HG02798 (cell line): ENCODE data around the gene OPA3.

Experiments used
- ATAC-seq: cut with Tn5 transposase; IDR thresholded peaks from one replicate; pipeline ENCODE4 v1.9.1; 2021; ENCODE audit warnings: mild to moderate bottlenecking; ENCODE audit not compliant: unreplicated experiment, poor library complexity

The OPA3 gene

DNA sequence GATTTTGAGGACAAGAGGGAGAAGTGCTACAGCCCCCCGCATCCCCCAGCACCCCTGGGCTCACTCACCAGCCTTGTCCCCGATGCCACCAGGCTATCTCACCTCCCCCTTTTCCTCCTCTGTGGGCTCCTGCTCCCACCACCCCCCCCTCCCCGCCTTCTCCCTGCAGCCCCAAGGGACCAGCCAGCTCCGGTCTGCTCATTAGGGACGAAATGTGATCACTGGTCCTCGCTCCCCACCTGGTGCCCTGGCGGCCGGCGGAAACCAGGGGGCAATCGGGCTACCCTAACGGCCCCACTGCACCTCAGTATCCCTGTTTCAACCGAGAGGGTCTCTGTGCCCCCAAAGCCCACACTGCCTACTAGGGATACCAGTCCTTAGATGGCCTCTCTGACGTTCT, 14.7 kb upstream of the OPA3 start:
- ATAC-seq = no peak

DNA sequence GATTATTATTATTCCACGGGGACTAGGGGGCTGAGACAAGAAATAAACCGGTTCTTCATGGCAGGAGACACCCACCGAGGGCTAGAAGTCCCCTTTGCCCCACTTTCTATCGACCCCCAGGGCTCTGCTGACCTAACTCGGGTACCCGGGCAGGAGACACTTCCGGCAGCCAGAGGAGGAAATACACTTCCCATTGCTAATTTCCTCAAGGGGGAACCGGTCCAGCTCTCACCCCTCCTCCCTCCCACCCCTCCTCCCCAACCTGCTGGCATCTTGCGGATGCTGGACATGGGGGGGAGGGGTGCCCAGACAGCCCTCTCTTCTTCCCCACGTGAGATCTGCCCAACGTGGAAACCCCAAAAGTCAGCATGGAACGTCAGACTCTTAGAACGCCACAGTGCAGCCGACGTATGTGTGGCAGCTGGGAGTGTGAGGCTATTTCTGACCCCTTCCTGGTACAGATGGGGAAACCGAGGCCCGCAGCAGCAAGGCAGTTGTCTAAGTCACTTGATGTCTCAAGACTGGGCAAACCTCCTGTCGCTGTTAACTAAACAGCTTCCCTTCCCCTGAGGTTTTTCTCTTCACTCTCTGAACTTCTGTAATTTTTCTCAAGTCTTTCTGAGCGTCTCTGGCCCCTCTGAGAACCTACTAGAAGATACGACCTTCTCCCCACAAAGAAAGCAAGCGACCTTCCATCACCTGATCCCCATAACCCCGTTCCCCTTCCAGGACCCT, 13.8 kb upstream of the OPA3 start:
- no peak for ATAC-seq

DNA sequence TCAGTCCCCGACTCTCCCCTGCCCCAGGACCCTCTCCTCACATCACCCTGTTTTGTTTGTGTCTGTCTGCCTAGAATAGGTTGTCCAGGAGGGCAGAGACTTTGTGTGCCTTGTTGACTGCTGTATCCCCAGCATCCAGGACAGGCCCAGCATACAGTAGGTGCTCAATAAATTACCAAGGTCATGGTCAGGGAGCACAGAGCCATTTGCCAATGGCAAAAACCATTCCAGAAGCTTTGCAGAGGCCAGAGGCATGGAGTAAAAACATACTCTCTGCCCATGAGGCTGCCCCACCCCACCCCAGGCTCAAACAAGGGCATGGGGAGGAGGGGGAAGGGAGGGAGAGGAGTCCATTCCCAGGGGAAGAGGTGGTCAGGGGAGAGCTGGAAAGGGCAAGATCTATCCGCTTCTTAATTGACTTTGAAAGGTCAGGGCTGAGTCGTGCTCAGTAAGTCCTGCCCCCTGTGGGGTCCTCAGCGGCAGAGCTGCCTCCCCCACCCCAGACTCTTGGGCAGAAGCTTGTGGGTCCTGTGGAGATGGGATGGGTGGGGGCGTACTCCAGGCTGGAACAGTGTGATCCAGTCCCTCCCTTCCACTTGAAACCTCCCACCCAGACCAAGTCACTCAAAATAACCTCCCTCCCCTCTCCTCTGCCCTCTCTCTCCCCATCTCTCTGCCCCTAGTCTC, 13.0 kb upstream of the OPA3 start:
- ATAC-seq = no peak

DNA sequence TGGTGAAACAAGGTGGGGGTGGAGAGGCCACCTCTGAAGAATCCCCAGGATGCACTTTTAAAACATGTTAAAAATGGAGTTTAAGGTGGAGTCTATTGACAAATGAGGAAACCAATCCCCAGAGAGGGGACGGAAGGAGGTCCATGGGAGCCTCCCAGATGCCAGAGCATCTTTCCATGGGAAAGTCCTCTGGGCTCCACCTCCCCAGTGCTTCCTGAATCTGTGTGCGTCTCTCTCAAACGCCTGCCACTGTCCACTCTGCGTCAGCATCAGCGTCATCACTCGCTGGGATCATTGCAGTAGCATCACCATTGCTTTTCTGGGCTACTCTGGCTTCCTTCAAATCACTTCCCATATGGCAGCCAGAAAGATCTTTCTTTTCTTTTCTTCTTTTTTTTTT, 11.2 kb upstream of the OPA3 start:
- no peak for ATAC-seq

DNA sequence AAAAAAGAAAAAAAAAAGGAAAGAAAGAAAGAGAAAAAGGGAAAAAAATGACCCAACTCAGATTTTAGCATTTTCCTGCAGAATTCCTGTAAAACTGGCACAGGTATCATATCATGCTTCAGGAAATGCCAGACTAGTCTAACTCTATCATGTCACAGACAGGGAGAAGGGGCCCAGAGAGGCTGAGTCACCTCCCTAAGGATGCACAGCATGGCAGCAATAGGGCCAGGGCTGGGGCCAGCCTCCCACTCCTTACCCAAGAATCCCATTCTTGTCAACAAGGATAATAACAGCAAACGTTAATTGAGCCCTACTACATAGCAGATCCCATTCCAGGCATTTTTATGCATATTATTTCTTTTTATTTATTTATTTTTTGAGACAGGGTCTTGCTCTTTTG, 8.9 kb upstream of the OPA3 start:
- no peak for ATAC-seq

DNA sequence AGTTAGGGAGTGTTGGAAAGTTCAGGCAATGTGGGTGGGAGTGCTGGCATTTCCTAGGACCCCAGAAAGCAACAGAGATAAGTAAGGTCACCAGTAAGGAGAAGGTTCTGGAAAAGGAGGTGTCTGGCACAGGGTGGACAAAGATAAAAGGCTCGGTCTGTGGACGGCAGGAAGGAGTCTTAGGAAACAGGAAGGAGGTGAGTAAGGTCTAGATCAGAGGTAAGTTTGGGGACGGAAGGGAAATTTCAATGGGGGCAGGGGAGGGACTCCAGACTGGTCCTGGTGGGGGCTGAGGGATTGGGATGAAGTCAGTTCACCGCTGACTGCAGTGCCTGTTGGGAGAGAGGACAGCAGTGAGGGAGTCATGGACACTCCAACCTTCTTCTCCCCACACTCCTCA, 7.8 kb upstream of the OPA3 start:
- ATAC-seq = no peak

DNA sequence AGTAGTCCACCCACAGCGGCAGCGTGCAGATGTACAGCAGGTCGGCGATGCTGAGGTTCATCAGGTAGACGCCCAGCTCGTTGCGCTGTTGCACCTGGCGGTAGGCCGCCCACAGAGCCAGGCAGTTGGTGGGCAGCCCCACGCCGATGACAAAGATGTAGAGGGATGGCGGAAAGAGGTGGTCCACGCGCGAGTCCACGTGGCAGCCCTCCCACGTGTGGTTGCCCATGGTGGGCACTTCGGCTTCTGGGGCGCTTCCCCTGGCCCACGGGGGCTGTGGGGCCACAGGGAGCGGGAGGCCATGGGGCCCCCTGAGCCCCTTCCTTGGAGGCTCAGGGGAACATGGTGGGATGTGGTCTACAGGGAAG, 7.0 kb upstream of the OPA3 start:
- no peak for ATAC-seq

DNA sequence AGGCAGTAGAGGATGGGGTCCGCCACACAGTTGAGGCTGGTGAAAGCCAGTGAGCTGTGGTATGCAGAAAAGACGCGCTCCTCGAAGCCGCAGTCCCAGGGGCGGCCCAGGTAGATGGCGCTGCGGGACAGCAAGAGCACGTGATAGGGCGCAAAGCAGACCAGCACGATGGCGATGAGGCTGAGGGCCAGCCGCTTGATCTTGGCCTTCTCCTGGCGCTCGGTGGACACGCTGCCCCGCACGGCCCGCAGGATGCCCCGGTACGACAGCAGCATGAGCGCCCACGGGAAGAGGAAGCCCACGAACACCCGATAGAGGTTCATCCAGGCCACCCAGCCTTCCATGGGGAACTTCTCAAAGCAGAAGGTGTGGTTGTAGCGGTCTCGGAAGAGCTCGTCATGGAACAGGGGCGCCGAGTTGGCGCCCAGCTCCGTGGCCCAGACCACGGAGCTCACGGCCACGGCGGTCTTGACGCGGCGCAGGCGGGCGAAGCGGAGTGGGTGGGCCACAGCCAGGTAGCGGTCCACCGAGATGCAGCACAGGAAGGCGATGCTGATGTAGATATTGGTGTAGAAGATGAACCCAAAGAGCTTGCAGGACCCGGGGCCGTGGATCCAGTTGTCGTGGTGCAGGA, 6.5 kb upstream of the OPA3 start:
- no peak for ATAC-seq

DNA sequence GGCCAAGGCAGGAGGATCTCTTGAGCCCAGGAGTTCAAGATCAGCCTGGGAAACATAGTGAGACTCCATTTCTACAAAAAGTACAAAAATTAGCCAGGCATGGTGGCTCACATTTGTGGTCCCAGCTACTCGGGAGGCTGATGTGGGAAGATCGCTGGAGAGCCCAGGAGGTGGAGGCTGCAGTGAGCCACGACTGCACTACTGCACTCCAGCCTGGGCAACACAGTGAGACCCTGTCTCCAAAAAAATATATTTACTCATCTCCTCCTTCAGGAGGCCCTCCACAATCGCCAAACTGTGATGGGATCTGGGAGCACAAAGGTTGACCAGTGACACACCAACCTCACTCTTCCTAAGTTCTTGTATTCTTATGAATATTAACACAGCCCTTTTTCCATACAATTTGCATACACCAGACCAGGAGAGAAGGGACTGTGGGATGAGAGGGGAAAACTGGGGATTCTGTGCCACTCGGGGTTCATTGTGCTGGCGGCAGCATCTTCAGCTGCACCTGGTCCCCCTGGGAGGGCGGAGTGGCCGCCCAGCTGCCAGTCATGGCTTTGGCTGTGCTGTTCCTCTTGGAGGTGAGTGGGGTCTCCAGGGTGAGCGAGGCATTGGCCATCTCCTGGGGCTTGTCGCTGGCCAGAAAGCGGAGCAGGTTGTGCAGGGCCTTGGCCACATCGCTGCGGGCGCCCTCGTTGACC, 5.8 kb upstream of the OPA3 start:
- ATAC-seq = no peak

DNA sequence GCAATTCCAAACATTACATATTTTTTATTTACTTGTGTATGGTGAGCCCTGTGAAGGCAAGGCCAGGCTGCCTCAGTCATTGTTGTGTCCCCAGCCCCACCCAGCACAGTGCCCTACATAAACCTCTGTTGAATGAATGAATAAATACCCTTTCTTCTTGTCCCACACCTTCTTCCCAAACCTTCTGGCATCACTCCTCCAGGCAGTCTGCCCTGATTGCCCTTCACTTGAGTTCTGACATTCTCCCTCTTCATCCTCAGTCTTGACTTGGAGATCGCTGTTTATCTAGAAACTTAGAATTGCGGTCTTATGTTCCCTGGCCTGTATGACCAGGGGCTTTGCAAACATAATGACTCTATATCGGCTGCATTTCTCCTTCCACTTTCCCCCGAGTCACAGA, 5.2 kb upstream of the OPA3 start:
- ATAC-seq = no peak

DNA sequence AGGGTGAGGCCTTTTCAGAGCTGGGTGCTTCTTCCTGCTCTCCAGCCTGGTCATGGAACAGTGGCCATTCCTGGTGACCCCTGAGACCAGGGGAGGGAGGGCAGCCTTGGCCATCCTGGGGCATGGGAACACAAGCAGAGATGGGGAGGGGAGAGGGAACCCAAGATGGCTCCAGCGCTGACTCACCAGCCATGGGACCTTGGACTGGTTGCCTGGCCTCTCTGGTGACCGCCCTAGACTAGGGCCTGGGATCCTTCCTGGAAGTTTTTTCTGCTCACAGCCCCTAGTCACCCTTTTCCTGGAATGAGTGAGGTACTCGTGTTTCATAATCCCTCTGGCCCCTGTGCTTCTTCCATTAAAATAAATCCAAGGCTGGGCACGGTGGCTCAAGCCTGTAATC, 3.3 kb upstream of the OPA3 start:
- no peak for ATAC-seq

DNA sequence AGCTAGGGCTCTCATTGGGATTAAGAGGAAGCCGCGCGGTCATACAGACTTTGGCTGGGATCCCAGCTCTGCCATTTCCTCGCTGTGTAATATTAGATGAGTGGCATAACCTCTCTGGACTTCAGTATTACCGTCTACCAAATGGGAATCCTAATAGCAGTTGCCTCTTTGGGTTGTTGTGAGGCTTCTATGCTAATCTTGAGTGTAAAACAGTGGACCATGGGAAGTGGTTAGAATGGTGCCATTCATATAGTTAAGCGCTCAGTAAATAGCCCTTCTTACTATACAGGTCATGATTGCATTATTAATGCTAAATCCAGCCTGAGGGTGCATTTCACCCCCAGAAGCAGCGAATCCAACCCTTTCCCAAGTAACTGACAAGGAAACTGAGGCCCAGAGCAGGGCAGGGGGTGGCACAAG, 566 bp upstream of the OPA3 start:
- ATAC-seq = no peak

DNA sequence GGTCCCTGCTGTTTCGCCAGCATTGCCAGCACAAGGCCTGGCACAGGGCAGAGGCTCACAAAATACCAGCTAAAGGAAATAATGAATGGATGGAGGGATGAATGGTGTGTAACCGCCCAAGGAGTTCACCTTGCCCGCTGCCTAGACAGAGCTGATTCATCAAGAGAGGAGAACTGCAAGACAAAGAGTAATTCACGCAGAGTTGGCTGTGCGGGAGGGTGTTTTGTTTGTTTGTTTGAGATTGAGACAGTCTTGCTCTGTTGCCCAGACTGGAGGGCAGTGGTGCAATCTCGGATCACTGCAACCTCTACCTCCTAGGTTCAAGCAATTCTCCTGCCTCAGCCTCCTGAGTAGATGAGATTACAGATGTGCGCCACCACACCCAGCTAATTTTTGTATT, 3.0 kb downstream of the OPA3 start:
- no peak for ATAC-seq

DNA sequence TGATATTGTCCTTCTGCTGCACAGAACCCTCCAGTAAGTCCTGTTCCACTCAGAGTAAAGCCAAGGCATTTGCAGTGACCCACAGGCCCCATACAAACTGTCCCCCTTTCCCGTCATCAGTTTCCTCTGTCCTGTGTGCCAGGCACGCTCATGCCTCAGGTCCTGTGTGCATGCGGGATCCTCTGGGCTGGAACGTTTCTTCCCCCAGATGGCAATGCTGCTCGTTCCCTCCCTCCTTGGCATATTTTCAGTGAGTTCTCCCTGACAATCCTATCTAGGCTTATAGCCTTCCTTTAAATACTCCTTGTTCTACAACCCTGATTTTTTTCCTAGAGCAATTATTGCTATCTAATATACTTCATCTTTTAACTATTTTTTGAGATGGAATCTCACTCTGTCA, 5.7 kb downstream of the OPA3 start:
- ATAC-seq = no peak

DNA sequence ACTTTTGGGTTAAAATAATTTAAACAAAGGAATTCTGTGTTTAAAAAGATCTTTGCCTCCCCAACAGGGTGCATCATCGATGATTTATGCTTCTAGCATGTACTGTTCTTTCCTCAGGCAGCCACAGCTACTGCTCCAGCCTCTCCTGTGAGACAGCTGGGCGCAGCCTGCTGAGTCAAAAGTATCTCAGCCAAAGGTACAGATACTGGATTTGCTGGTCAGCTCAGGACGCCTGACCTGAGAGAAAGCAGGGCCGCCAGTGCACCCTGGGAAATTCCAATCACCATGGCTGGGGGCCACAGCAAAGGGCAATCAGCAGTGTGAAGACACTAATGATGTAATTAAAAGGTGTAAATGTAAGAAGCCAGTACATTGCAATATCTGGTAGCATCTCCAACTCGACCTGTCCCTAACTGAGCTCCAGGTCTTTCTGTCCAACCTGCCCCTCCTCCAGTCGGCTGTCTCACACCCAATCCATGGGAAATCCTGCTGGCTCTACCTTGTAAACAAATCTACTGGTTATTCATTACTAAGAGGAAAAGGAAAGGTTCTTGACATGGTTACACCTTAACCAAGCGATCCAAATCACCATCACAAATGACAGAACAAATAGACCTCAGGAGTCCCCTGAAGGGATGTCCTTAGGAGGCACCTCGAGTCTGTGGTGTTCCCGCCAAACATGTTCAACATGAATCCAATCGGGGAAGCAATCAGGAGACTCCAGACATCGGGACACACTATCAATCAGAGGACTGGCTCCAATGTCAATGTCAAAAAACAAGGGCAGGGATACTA, 7.3 kb downstream of the OPA3 start:
- ATAC-seq = no peak

DNA sequence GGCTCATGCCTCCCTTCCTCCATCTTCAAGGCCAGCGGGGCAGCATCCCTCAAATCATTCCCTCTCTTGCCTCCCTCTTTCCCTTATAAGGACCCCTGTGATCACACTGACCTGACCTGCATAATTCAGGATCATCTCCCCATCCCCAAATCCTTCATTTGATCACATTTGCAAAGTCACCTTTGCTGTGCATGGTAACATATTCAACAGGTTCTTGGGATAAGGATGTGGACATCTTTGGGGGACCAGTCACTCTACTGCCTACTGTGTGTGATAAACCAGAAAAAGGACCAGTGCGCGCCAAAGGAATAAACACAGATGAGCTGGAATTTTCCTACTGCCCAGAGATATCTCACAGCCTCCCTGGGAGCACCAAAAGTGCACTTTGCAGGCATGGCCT, 7.9 kb downstream of the OPA3 start:
- ATAC-seq = no peak

DNA sequence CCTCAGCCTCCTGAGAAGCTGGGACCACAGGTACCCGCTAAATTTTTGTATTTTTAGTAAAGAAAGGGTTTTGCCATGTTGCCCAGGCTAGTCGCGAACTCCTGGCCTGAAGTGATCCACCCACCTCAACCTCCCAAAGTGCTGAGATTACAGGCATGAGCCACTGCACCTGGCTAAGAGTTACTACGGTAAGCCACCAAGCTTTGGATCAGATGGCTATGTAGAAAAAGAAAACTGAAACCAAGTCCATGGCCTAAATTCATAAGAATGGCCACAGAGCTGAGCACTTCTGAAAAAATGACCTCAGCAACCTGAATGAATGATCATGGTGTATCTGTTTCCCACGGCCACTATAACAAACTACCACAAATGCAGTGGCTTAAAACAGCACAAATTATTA, 9.4 kb downstream of the OPA3 start:
- no peak for ATAC-seq

DNA sequence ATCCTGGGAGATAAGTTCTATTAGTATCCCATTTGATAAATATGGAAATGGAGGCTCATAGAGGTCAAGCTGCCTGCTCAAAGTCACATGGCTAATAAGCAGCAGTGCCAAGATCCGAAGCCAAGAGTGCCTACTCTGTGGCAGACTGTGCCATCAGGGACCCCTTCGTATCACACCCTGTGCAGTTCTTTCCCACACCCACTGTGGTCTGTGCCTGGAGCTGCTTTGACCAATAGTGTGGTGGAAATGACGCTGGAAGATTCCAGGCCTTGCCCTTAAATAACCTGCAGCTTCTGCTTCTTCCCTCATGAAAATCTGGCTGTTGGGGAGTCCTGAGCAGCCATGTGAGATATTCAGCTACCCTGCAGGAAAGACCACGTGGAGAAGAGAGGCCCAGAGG, 10.1 kb downstream of the OPA3 start:
- ATAC-seq = no peak

DNA sequence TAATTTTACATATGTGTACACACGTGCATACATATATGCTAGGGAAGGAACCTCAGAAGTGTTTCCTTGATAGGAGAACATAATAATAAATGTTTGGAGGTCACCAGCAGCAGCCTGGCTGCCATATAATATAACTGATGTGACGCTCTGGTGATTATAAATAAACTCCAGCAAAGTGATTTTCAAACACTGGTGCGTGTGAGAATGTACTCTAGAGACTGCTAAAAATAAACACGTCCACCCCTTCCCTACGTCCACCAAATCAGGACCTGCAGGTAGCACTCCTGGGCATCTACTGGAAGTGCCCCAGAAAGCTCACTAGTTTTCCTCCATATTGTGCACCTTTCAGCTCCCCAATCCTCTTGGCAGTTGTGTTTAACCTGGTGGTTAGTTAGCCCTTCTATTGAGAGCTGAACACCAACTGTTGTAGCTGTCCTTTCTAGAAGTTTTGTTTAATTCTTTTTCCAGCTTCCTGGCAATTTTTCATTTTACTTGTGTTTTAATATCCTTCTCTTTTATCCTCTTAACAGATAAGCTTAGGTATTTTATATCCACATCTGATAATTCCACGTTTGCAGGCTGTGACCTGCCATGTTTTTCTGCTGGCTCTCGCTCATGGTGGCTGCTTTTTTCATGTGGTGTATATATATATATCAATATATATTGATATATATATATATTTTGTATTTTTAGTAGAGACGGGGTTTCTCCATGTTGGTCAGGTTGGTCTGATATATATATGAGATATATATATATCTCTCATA, 13.0 kb downstream of the OPA3 start:
- no peak for ATAC-seq
